Neutrophil (primary cell): ENCODE results near the gene ATXN10.

Experiments used
- H3K27ac ChIP-seq: fragments of 200-600 bp; sonication (generic); 2 replicates; pipeline ENCODE4 v1.5.1; 2016; ENCODE audit warnings: mild to moderate bottlenecking, moderate library complexity
- H3K27me3 ChIP-seq: fragments of 200-600 bp; sonication (generic); 2 replicates; pipeline ENCODE4 v1.6.0; 2016; ENCODE audit warnings: mild to moderate bottlenecking
- H3K36me3 ChIP-seq: fragments of 200-600 bp; sonication (generic); 2 replicates; pipeline ENCODE4 v1.5.1; 2017
- H3K4me1 ChIP-seq, 2 experiments: fragments of 200-600 bp in 1 of 2; sonication (generic) in 1 of 2; 1 replicate in 1 of 2; 2 replicates in 1 of 2; pipeline versions ENCODE4 v1.5.1 to v1.6.1; 2013 to 2016; ENCODE audit warnings: low read depth in 1 of 2, low read length in 1 of 2, mild to moderate bottlenecking in 1 of 2, moderate library complexity in 1 of 2; ENCODE audit not compliant: control insufficient read depth in 1 of 2, insufficient read depth in 1 of 2
- H3K4me3 ChIP-seq, 2 experiments: fragments of 200-600 bp in 1 of 2; sonication (generic) in 1 of 2; 1 replicate in 1 of 2; 2 replicates in 1 of 2; pipeline ENCODE4 v1.5.1; 2013 to 2016; ENCODE audit warnings: low read depth in 1 of 2, low read length in 1 of 2, mild to moderate bottlenecking in 1 of 2, moderate library complexity in 1 of 2
- H3K9me3 ChIP-seq: fragments of 200-600 bp; sonication (generic); 2 replicates; pipeline ENCODE4 v1.5.1; 2016
- CTCF ChIP-seq: fragments of 200-600 bp; sonication (generic); IDR thresholded peaks from 2 replicates; pipeline ENCODE4 v1.5.1; 2016; ENCODE audit warnings: antibody characterized with exemption

ATXN10 gene

GRCh38 chr22:45772743-45773142 lies 101.1 kb downstream of the ATXN10 start:
- Histone ChIP-seq H3K27me3 (no peaks in the 10 kb centered on the region), H3K9me3 (no peaks in the 10 kb centered on the region), H3K36me3 (no peaks in the 10 kb centered on the region), H3K4me3 (no peak overlapping the region), H3K4me1 (no peaks in the 10 kb centered on the region), H3K27ac (no peak overlapping the region)
- TF ChIP-seq CTCF, result no peak

DNA sequence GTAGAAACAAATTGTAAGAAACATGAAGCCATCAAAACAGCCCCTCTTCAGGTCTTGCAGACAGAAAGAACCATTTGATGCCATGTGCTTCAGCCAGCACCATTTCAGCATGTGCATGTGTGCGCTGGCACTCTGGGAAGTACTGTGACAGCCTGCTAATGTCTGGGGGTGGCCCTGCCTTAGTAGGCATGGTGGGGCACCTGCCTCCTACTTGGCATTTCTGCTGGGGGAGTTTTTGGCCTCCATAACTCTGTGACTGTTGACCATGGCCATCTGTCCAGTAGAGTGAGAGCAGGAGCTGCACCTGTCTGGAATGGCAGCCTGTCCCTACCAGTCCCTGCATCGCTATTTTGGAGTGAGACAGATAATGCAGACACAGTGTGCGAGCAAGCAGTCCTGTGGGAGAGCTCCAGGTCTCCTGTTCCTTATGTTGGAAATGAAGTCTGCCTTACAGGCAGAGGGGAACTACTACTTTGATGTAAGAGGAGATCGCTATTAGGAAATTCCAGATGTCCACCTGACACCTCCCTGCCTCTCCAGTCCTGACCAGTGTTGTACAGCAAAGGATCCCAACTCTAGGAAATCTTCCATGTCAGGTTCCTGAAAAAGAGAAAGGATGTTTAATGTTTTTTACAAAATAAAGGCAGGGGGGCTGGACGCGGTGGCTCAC lies 102.5 kb downstream of the ATXN10 start:
- Histone ChIP-seq H3K27me3 (no peaks in the 10 kb centered on the region), H3K4me1 (no peaks in the 10 kb centered on the region), H3K36me3 (no peaks in the 10 kb centered on the region), H3K4me3 (no peak overlapping the region), H3K9me3 (no peaks in the 10 kb centered on the region), H3K27ac (no peak overlapping the region)
- no peak for TF ChIP-seq CTCF

GRCh38 chr22:45775062-45775461 lies 103.4 kb downstream of the ATXN10 start:
- Histone ChIP-seq H3K4me3 (no peak overlapping the region), H3K36me3 (no peaks in the 10 kb centered on the region), H3K9me3 (no peaks in the 10 kb centered on the region), H3K27me3 (no peaks in the 10 kb centered on the region), H3K4me1 (no peaks in the 10 kb centered on the region), H3K27ac (no peak overlapping the region)
- no peak for TF ChIP-seq CTCF

DNA sequence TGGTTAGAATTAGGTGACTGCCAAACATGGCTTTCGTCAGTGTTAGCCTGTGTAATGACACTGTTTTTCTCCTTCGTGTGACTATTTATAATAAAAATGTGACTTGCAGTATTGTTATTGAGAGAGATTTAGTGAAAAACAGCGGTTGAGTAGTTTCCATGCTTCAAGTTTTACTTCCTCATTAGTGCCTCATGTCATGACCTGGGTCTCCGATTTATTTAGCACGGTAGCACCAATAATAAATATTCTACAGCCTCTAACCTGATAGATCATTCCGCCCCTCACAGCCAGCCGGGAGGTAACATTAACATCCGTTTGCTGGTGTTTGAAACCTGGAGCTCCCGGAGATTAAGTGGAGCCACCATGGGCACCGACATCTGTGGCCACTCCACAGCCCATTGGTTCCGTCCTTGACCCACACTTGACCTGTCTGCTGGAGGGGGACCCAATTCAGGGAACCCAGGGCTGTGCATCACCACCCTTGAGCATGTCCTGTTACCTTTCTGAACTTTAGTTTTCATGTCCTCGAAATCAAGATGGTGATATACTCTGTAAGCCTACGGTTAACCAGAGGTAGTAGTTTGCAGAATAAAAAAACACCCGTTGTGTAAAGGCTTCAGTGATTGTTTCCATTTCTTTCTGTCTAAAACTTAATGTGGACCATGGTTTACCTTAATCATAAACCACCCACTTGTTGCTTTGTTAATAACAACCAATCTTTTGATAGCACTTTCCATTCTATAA lies 104.1 kb downstream of the ATXN10 start:
- no peaks in the 10 kb centered on the region for H3K4me1 ChIP-seq
- H3K9me3 ChIP-seq, result no peaks in the 10 kb centered on the region
- no peak overlapping the region for H3K4me3 ChIP-seq
- no peaks in the 10 kb centered on the region for H3K27me3 ChIP-seq
- H3K27ac ChIP-seq, result no peak overlapping the region
- no peak for TF ChIP-seq CTCF
- H3K36me3 ChIP-seq, result no peaks in the 10 kb centered on the region

DNA sequence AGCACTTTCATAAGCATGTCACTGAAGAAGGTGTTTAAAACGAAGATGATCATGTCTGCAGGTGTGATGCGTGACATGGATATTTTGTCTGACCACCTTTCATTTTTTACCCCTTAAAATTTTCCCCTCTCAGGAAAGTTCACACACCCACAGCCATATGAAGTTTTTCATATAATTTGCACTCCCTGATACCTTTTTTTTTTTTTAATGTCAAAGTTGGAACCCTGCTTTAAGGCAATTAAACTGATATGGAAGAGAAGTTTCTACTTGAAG lies 104.6 kb downstream of the ATXN10 start:
- no peak for TF ChIP-seq CTCF
- H3K27ac ChIP-seq, result no peak overlapping the region
- H3K9me3 ChIP-seq, result no peaks in the 10 kb centered on the region
- no peaks in the 10 kb centered on the region for H3K36me3 ChIP-seq
- H3K4me1 ChIP-seq, result no peaks in the 10 kb centered on the region
- H3K27me3 ChIP-seq, result no peaks in the 10 kb centered on the region
- no peak overlapping the region for H3K4me3 ChIP-seq
